ENCODE measurements around the gene R3HCC1L. TPM values are rescaled to one million over a fixed set of nuclear protein-coding genes. Genes with fewer than 3 reads are reported as not detected.

Gene R3HCC1L
- polyA plus RNA-seq: 1 to 10 TPM; 4.9 to 7.4 TPM

DNA sequence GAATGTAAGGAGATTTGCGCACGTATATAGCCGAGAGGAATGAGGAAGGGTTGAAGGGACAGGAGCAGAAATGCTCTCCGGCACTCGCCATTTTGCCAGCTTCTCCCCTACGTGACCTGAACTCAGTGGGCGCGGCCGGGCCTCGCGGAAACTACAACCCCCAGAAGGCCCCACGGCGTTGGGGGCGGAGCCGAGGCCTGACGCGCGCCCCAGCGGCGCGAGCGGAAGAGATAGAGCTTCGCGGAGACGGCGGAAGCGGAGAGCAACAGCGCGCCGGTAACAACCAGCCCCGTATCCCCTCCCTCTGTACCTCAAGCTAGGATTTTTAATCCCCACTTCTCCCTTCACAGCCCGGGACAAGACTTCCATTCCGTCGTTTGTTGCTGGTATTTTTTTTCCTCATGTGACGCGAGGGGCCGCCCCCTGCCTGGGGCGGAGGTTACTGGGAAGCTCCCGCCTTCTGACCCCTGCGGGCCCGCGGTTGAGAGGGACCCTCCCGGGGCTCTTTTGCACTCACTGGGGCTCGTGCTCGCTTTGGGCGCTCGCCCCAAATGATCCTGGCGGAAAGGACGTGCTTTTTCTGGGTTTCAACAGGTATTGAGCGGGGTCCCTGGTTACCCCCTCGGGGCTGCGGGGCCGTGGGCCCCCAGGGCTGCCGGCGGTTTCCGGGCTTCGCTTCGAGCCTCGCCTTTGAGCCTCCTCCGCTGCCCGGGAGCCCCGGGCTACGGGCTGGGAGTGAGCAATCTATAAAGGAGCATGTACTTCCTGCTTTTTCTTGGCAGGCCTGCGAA lies at the start of gene R3HCC1L:
Gene R3HCC1L (plus strand): TSS at position 227 of the 791 bp plus-strand sequence. CDS start 73,458 bp downstream, outside the sequence.
- H3K36me3 ChIP-seq (ENCODE audit: control insufficient read depth in 2 of 2, insufficient read depth in 2 of 2, low read length in 1 of 2): no peaks in the 10 kb centered on the region
- H3K4me1 ChIP-seq (ENCODE audit: control insufficient read depth in 2 of 2, insufficient read depth in 2 of 2, low read length in 1 of 2): no peaks in the 10 kb centered on the region
- no peaks in the 10 kb centered on the region for H3K9me3 ChIP-seq (ENCODE audit: control insufficient read depth in 2 of 2, insufficient read depth in 1 of 2, low read depth in 1 of 2, low read length in 1 of 2)
- WGBS, 2 donors: 0% methylated on average over 64 of the region's 64 CpGs
- peak within 1 kb of the TSS; percentile 88 to 92 for H3K27ac ChIP-seq (ENCODE audit: low read depth in 2 of 2, low read length in 1 of 2)
- H3K27me3 ChIP-seq (ENCODE audit: control insufficient read depth in 1 of 2, insufficient read depth in 2 of 2, low read length in 2 of 2): no peaks in the 10 kb centered on the region
- H3K4me3 ChIP-seq (ENCODE audit: low read depth in 1 of 2, low read length in 2 of 2): peak within 1 kb of the TSS; percentile 69 to 89

DNA sequence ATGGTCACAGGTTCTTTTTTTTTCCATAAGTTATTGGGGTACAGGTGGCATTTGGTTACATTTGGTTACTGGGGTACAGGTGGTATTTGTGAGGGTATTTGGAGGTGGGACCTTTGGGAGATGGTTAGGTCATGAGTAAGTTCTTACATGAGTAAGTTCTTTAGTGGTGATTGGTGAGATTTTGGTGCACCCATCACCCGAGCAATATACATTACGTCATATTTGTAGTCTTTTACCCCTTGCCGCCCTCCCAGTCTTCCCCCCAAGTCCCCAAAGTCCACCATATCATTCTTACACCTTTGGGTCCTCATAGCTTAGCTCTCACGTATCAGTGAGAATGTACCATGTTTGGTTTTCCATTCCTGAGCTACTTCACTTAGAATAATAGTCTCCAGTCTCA lies 49.2 kb upstream of the R3HCC1L start:
- Histone ChIP-seq H3K4me3 (ENCODE audit: low read depth in 1 of 2, low read length in 2 of 2) (no peak overlapping the region), H3K27me3 (ENCODE audit: control insufficient read depth in 1 of 2, insufficient read depth in 2 of 2, low read length in 2 of 2) (no peaks in the 10 kb centered on the region), H3K4me1 (ENCODE audit: control insufficient read depth in 2 of 2, insufficient read depth in 2 of 2, low read length in 1 of 2) (no peaks in the 10 kb centered on the region), H3K9me3 (ENCODE audit: control insufficient read depth in 2 of 2, insufficient read depth in 1 of 2, low read depth in 1 of 2, low read length in 1 of 2) (no peaks in the 10 kb centered on the region), H3K36me3 (ENCODE audit: control insufficient read depth in 2 of 2, insufficient read depth in 2 of 2, low read length in 1 of 2) (no peaks in the 10 kb centered on the region), H3K27ac (ENCODE audit: low read depth in 2 of 2, low read length in 1 of 2) (no peak overlapping the region)
- WGBS, 2 donors: 82 to 85% methylated on average over 4 of the region's 4 CpGs

DNA sequence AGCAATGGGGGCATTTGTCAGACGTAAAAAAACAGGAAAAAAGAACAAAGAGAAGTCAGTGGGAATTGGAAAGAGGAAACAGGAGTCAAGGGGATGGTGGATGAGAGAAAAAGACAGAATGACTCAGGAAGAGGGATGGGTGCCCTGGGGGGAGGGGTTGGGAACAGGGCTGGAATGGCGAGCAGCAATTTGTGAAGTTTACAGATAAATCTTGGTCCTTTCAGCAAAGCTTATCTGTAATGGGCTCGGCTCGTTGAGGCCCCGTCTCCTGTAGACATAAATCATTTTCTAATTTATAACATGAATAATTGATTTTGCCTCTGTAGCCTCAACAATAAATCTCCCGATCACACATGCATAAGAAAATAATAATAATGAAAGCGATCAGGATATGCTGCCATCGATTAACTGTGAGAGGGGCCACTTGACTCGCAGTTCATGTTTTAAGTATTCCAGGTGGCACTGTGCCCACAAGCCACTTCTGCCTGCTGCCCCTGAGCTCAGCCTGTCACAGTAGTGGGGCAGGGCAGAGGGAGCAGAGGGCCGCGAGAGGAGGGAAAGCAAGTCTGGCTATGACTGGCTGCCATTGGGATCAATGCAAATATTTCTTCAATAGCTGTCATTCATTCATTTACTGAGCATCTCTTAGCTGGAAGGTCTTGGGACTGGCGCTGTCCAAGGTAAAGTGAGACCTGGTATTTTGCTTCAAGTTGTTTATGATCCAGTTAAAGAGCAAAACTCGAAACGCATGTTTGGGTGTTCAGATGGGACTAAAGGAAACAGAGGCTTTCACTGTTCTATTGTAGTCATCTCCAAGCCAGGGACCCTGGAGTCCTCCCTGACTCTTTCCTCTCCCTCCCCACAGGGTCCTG lies 47.4 kb upstream of the R3HCC1L start:
- Histone ChIP-seq H3K36me3 (ENCODE audit: control insufficient read depth in 2 of 2, insufficient read depth in 2 of 2, low read length in 1 of 2) (no peaks in the 10 kb centered on the region), H3K4me1 (ENCODE audit: control insufficient read depth in 2 of 2, insufficient read depth in 2 of 2, low read length in 1 of 2) (no peaks in the 10 kb centered on the region), H3K27ac (ENCODE audit: low read depth in 2 of 2, low read length in 1 of 2) (no peak overlapping the region), H3K27me3 (ENCODE audit: control insufficient read depth in 1 of 2, insufficient read depth in 2 of 2, low read length in 2 of 2) (no peaks in the 10 kb centered on the region), H3K4me3 (ENCODE audit: low read depth in 1 of 2, low read length in 2 of 2) (no peak overlapping the region), H3K9me3 (ENCODE audit: control insufficient read depth in 2 of 2, insufficient read depth in 1 of 2, low read depth in 1 of 2, low read length in 1 of 2) (no peaks in the 10 kb centered on the region)
- WGBS, 2 donors: 54 to 62% methylated on average over 14 of the region's 14 CpGs

DNA sequence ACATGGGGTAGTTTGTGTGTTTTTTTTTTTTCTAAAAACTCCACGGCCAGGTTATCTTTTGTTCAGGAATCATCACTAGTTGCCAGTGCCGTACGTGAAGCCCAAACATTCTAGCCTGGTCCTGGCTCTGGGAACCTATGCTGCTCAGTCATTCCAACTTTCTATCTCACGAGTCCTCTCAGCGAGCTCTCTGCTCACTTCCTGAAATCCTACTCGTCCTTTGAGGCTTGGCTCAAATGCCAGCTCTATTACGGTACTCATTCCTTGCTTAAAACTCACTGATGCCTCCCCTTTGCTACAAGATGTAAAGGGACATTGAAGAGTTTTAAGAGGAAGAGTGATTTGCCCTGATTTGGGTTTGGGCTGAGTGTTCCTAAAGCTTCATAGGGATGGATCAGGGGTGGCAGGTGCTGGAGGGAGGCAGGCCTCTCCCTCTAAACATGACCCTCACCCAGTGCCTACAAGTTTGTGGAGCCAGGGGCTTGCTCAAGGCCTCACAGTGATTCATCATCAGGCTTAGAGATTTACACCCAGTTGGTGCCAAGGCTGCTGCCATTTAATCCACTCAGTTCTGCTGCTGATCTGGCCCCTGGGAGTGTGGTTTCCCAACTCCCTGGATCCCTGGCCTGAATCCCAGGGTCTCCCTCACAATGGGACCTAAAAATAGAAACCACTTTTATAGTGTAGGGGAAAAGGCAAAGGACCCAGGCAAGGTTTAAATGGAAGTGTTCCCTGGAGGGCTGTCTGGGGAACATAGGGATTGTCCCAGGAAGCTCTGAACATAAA lies 46.1 kb upstream of the R3HCC1L start:
- H3K4me1 ChIP-seq (ENCODE audit: control insufficient read depth in 2 of 2, insufficient read depth in 2 of 2, low read length in 1 of 2): no peaks in the 10 kb centered on the region
- no peaks in the 10 kb centered on the region for H3K36me3 ChIP-seq (ENCODE audit: control insufficient read depth in 2 of 2, insufficient read depth in 2 of 2, low read length in 1 of 2)
- no peak overlapping the region for H3K4me3 ChIP-seq (ENCODE audit: low read depth in 1 of 2, low read length in 2 of 2)
- no peaks in the 10 kb centered on the region for H3K27me3 ChIP-seq (ENCODE audit: control insufficient read depth in 1 of 2, insufficient read depth in 2 of 2, low read length in 2 of 2)
- H3K27ac ChIP-seq (ENCODE audit: low read depth in 2 of 2, low read length in 1 of 2): no peak overlapping the region
- H3K9me3 ChIP-seq (ENCODE audit: control insufficient read depth in 2 of 2, insufficient read depth in 1 of 2, low read depth in 1 of 2, low read length in 1 of 2): no peaks in the 10 kb centered on the region
- 68 to 69% methylated on average over 7 of the region's 7 CpGs for WGBS, 2 donors

DNA sequence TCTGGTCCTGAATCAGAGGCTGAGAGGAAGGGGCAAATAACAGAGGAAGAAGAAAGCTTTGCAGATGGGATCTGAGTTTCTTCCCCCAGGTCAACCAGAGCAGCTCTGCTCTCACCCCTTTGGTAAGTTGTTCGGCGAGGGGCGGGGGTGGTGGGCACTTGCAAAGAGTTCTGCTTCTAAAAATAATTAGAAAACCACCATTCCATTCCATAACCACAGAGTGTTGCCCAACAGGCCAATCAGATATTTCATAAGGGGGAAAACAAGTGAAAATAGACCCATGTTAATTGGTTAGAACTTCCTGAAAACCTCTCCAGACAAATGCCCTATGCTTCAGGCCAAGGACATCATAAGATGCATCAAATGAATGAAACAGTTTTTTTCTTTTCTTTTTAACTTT lies 43.6 kb upstream of the R3HCC1L start:
- Histone ChIP-seq H3K4me3 (ENCODE audit: low read depth in 1 of 2, low read length in 2 of 2) (no peak overlapping the region), H3K27ac (ENCODE audit: low read depth in 2 of 2, low read length in 1 of 2) (no peak overlapping the region), H3K4me1 (ENCODE audit: control insufficient read depth in 2 of 2, insufficient read depth in 2 of 2, low read length in 1 of 2) (no peaks in the 10 kb centered on the region), H3K36me3 (ENCODE audit: control insufficient read depth in 2 of 2, insufficient read depth in 2 of 2, low read length in 1 of 2) (no peaks in the 10 kb centered on the region), H3K27me3 (ENCODE audit: control insufficient read depth in 1 of 2, insufficient read depth in 2 of 2, low read length in 2 of 2) (no peaks in the 10 kb centered on the region), H3K9me3 (ENCODE audit: control insufficient read depth in 2 of 2, insufficient read depth in 1 of 2, low read depth in 1 of 2, low read length in 1 of 2) (peaks cover 0 to 2% of the 10 kb centered on the region in 2 donors)
- WGBS, 2 donors: 68 to 71% methylated on average over 3 of the region's 3 CpGs

DNA sequence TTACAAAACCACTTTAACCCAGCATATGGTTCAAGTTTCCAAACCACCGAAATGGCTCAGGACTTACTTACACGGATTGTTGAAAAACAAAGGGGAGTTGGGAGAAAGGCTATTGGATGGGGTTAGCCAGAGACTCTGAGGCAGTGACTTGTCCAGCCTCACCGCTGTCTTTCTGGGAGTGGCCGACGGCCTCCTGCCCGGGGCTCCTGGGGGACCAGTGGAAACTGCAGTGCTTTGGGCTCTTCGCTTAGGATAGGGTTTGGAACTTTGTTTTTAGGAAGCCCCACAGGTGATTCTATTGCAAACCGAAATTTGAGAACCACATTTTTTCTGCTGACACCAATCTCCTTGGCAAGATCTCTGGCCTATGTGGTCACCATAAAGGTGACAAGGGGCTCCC lies 38.1 kb upstream of the R3HCC1L start:
- 72 to 81% methylated on average over 8 of the region's 8 CpGs for WGBS, 2 donors

DNA sequence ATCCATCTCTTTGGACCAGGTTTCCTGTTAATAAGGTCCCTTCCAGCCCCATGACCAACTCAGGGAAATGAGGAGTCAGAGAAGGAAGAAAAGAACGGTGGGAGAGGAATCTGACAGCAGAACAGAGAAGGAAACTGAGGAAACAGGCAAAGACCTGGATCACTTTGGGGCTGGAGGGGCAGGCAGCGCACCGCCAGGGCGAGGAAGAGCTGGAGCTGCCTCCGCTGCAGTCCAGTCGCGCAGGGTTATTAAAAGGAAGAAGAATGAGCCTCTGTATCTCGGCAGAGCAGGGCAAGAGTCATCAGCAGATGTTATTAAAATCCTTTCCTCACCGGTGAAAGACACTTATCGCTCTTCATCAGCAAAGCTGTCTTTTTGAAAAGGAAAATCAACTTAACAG lies 37.7 kb upstream of the R3HCC1L start:
- 78% methylated on average over 10 of the region's 10 CpGs for WGBS, 2 donors
- Histone ChIP-seq H3K27me3 (ENCODE audit: control insufficient read depth in 1 of 2, insufficient read depth in 2 of 2, low read length in 2 of 2) (no peaks in the 10 kb centered on the region), H3K27ac (ENCODE audit: low read depth in 2 of 2, low read length in 1 of 2) (no peak overlapping the region), H3K4me1 (ENCODE audit: control insufficient read depth in 2 of 2, insufficient read depth in 2 of 2, low read length in 1 of 2) (no peaks in the 10 kb centered on the region), H3K9me3 (ENCODE audit: control insufficient read depth in 2 of 2, insufficient read depth in 1 of 2, low read depth in 1 of 2, low read length in 1 of 2) (peaks cover 0 to 2% of the 10 kb centered on the region in 2 donors), H3K36me3 (ENCODE audit: control insufficient read depth in 2 of 2, insufficient read depth in 2 of 2, low read length in 1 of 2) (no peaks in the 10 kb centered on the region), H3K4me3 (ENCODE audit: low read depth in 1 of 2, low read length in 2 of 2) (no peak overlapping the region)

More for the DNA sequence above, 38.1 kb upstream of the R3HCC1L start:
- H3K27ac ChIP-seq (ENCODE audit: low read depth in 2 of 2, low read length in 1 of 2): no peak overlapping the region
- no peak overlapping the region for H3K4me3 ChIP-seq (ENCODE audit: low read depth in 1 of 2, low read length in 2 of 2)
- peaks cover 0 to 2% of the 10 kb centered on the region in 2 donors for H3K9me3 ChIP-seq (ENCODE audit: control insufficient read depth in 2 of 2, insufficient read depth in 1 of 2, low read depth in 1 of 2, low read length in 1 of 2)
- H3K36me3 ChIP-seq (ENCODE audit: control insufficient read depth in 2 of 2, insufficient read depth in 2 of 2, low read length in 1 of 2): no peaks in the 10 kb centered on the region
- no peaks in the 10 kb centered on the region for H3K27me3 ChIP-seq (ENCODE audit: control insufficient read depth in 1 of 2, insufficient read depth in 2 of 2, low read length in 2 of 2)
- H3K4me1 ChIP-seq (ENCODE audit: control insufficient read depth in 2 of 2, insufficient read depth in 2 of 2, low read length in 1 of 2): no peaks in the 10 kb centered on the region

DNA sequence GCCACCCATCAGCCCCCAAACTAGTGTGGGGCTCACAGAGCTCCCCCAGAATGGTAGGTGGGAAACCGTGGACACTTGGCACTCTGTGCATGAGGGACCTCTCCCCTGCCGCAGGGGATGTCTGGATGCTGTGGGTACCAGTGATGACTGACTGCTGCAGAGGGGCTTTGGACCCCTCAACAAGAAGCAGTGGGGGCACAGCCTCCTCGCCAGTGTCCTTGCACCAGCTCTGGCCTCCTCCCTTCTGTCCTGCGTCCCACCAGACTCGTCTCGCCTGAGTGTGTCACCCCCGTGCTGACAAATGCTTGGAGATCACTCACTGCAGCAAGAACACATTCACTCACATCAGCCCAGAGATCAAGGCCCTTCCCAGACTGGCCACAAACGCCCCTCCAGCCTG lies 37.3 kb upstream of the R3HCC1L start:
- H3K4me3 ChIP-seq (ENCODE audit: low read depth in 1 of 2, low read length in 2 of 2): no peak overlapping the region
- peaks cover 0 to 2% of the 10 kb centered on the region in 2 donors for H3K9me3 ChIP-seq (ENCODE audit: control insufficient read depth in 2 of 2, insufficient read depth in 1 of 2, low read depth in 1 of 2, low read length in 1 of 2)
- H3K36me3 ChIP-seq (ENCODE audit: control insufficient read depth in 2 of 2, insufficient read depth in 2 of 2, low read length in 1 of 2): no peaks in the 10 kb centered on the region
- WGBS, 2 donors: 63 to 65% methylated on average over 8 of the region's 8 CpGs
- H3K27ac ChIP-seq (ENCODE audit: low read depth in 2 of 2, low read length in 1 of 2): no peak overlapping the region
- H3K27me3 ChIP-seq (ENCODE audit: control insufficient read depth in 1 of 2, insufficient read depth in 2 of 2, low read length in 2 of 2): no peaks in the 10 kb centered on the region
- no peaks in the 10 kb centered on the region for H3K4me1 ChIP-seq (ENCODE audit: control insufficient read depth in 2 of 2, insufficient read depth in 2 of 2, low read length in 1 of 2)

DNA sequence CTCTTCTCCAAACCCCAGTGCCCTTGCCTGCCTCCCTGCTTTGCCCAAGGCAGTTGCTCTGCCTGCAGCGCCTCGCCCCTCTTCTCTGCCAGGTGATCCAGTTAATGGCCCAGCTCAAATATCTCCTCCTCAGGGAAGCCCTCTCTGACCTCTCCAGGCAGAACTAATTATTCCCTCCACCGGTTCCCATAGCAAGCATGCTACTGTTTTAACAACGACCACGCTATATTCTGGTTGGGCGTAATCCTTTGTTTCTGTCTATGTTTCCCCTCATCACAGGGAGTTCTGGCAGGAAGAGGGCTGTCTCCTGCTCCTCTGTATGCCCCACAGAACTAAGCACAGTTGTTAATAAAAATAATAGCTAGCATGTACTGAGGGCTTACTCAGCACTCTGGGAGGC lies 36.8 kb upstream of the R3HCC1L start:
- no peaks in the 10 kb centered on the region for H3K4me1 ChIP-seq (ENCODE audit: control insufficient read depth in 2 of 2, insufficient read depth in 2 of 2, low read length in 1 of 2)
- no peaks in the 10 kb centered on the region for H3K36me3 ChIP-seq (ENCODE audit: control insufficient read depth in 2 of 2, insufficient read depth in 2 of 2, low read length in 1 of 2)
- WGBS, 2 donors: 37 to 49% methylated on average over 6 of the region's 6 CpGs
- peaks cover 0 to 2% of the 10 kb centered on the region in 2 donors for H3K9me3 ChIP-seq (ENCODE audit: control insufficient read depth in 2 of 2, insufficient read depth in 1 of 2, low read depth in 1 of 2, low read length in 1 of 2)
- H3K27me3 ChIP-seq (ENCODE audit: control insufficient read depth in 1 of 2, insufficient read depth in 2 of 2, low read length in 2 of 2): no peaks in the 10 kb centered on the region
- no peak overlapping the region for H3K4me3 ChIP-seq (ENCODE audit: low read depth in 1 of 2, low read length in 2 of 2)
- H3K27ac ChIP-seq (ENCODE audit: low read depth in 2 of 2, low read length in 1 of 2): no peak overlapping the region
